Adrenal gland (tissue), 5 donors: ENCODE data around the gene MED17.

ENCODE experiments used
- POLR2A ChIP-seq, 2 donors: fragments of 450-650 bp; IDR thresholded peaks; one replicate each; pipeline ENCODE4 v1.6.1; 2017; ENCODE audit warnings: antibody characterized with exemption in 2 of 2, mild to moderate bottlenecking in 2 of 2, moderate library complexity in 1 of 2
- TF ChIP-seq, protein P1 (sequence below), 6 experiments: fragments of 450-650 bp in 4 of 6; fragments of 200-600 bp in 2 of 6; sonication (generic) in 1 of 6; IDR thresholded peaks; 1 replicate in 5 of 6; 2 replicates in 1 of 6; pipeline versions ENCODE4 v1.5.1 to v1.8.0; 2016 to 2021; ENCODE audit warnings: antibody characterized with exemption in 6 of 6, mild to moderate bottlenecking in 2 of 6, moderate library complexity in 1 of 6
- donor health status: DM: no; HTN: no; CAD: no.

- TF ChIP-seq, protein P1, sequence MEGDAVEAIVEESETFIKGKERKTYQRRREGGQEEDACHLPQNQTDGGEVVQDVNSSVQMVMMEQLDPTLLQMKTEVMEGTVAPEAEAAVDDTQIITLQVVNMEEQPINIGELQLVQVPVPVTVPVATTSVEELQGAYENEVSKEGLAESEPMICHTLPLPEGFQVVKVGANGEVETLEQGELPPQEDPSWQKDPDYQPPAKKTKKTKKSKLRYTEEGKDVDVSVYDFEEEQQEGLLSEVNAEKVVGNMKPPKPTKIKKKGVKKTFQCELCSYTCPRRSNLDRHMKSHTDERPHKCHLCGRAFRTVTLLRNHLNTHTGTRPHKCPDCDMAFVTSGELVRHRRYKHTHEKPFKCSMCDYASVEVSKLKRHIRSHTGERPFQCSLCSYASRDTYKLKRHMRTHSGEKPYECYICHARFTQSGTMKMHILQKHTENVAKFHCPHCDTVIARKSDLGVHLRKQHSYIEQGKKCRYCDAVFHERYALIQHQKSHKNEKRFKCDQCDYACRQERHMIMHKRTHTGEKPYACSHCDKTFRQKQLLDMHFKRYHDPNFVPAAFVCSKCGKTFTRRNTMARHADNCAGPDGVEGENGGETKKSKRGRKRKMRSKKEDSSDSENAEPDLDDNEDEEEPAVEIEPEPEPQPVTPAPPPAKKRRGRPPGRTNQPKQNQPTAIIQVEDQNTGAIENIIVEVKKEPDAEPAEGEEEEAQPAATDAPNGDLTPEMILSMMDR (IDR thresholded peaks at IDR 0.05) = no peak
- TF ChIP-seq POLR2A (IDR thresholded peaks at IDR 0.05) = no peak
Observed at GRCh38 chr11:93838967-93839366, 54.9 kb downstream of the MED17 start.
